ENCODE results near the gene EARS2. TPM values are rescaled to one million over a fixed set of nuclear protein-coding genes. Genes with fewer than 3 reads are reported as not detected.

The EARS2 gene
- polyA plus RNA-seq, 1 donor (not counting 4 experiments of a cell fraction or from before 2014, with no cell fraction given): 32.7 TPM

GRCh38 chr16:23505180-23505665 is 51.9 kb downstream of the EARS2 start:
- no peaks in the 10 kb centered on the region for H3K36me3 ChIP-seq (ENCODE audit: control insufficient read depth in 2 of 2, extremely low read depth in 1 of 2, insufficient read depth in 2 of 2, low read length in 2 of 2)
- no peak overlapping the region for H3K9ac ChIP-seq (ENCODE audit: control insufficient read depth, extremely low read depth, insufficient read depth, low read length)
- FAIRE-seq (no peak), DNase-seq (ENCODE audit: low read depth, low spot score) (no peak)
- H3K4me1 ChIP-seq (ENCODE audit: control insufficient read depth, extremely low read depth, insufficient read depth, low read length): peaks cover 42% of the 10 kb centered on the region
- peaks cover 19% of the 10 kb centered on the region for H4K20me1 ChIP-seq (ENCODE audit: control insufficient read depth, extremely low read depth, insufficient read depth, low read length)
- H3K4me3 ChIP-seq (ENCODE audit: control insufficient read depth in 2 of 3, extremely low read depth in 1 of 3, insufficient read depth in 2 of 3, low read depth in 1 of 3, low read length in 3 of 3): no peak overlapping the region
- dilution Hi-C loops (cut with MboI; ENCODE audit: extremely low pct_ligation_motif_present, low sequenced_read_pairs): no loop called here
- no peak for TF ChIP-seq EZH2 (IDR thresholded peaks at IDR 0.05; ENCODE audit: low read length)
- no peak overlapping the region for H2AFZ ChIP-seq (ENCODE audit: control insufficient read depth, low read length)
- H3K27me3 ChIP-seq (ENCODE audit: control insufficient read depth, extremely low read depth, insufficient read depth, low read length): no peaks in the 10 kb centered on the region
- H3K27ac ChIP-seq (ENCODE audit: control insufficient read depth, insufficient read depth, low read length): no peak overlapping the region
- H3K9me1 ChIP-seq (ENCODE audit: control insufficient read depth, extremely low read depth, insufficient read depth, low read length): no peaks in the 10 kb centered on the region
- peaks cover 56% of the 10 kb centered on the region for H3K79me2 ChIP-seq (ENCODE audit: control insufficient read depth, insufficient read depth, low read length)
- H3K9me3 ChIP-seq (ENCODE audit: control insufficient read depth, low read depth, low read length): no peaks in the 10 kb centered on the region
- H3K4me2 ChIP-seq (ENCODE audit: control insufficient read depth, extremely low read depth, insufficient read depth, low read depth, low read length): peak overlapping the region; percentile 82

DNA sequence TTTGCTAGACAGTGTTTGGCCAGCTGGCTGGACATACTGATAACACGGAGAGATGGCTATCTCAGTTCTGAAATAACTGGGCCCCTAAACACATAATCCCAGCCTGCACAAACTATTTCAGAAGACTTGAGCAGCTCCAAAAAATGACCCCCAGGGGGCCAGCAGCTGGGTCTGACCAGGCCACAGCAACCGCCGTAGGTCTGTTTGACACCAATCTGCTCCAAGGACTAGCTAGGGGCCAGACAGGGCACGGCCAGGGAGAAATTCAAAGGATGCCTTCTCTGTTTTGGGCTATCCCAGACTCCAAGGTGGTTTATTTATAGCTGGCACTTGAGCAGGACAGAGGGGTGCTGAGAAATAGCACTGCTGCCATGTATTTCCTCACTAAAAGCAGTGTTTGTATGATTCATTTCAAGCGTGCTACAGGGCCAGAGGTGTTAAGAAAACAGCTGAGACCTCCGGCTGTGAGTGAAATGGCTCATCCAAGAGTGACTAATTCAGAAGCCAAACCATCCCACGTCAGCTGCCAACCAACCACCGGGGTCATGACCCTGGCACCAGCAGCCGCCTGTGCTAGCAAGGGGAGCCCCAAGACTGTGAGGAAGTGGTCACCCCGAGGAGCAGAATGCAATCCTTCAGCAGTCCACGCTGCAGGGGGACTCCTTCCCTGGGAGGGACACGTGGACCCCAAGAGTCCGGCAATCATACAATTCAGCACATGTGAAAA is 52.5 kb downstream of the EARS2 start:
- H3K4me3 ChIP-seq (ENCODE audit: control insufficient read depth in 2 of 3, extremely low read depth in 1 of 3, insufficient read depth in 2 of 3, low read depth in 1 of 3, low read length in 3 of 3): peak overlapping the region in 2 of 3 experiments; percentile 6 to 12

More for the DNA sequence above, 52.5 kb downstream of the EARS2 start:
- peak overlapping the region; percentile 82 for H3K4me2 ChIP-seq (ENCODE audit: control insufficient read depth, extremely low read depth, insufficient read depth, low read depth, low read length)
- H3K27ac ChIP-seq (ENCODE audit: control insufficient read depth, insufficient read depth, low read length): peak overlapping the region; percentile 89
- peaks cover 49% of the 10 kb centered on the region for H3K4me1 ChIP-seq (ENCODE audit: control insufficient read depth, extremely low read depth, insufficient read depth, low read length)
- peak; percentile 81 for FAIRE-seq
- no peaks in the 10 kb centered on the region for H3K9me1 ChIP-seq (ENCODE audit: control insufficient read depth, extremely low read depth, insufficient read depth, low read length)
- H2AFZ ChIP-seq (ENCODE audit: control insufficient read depth, low read length): no peak overlapping the region
- dilution Hi-C loops (cut with MboI; ENCODE audit: extremely low pct_ligation_motif_present, low sequenced_read_pairs): no loop called here
- TF ChIP-seq CTCF (optimal IDR thresholded peaks at IDR 0.05 in 1 of 3, IDR thresholded peaks at IDR 0.05 in 1 of 3, conservative IDR thresholded peaks at IDR 0.05 in 1 of 3; ENCODE audit: extremely low read depth in 1 of 3, insufficient read depth in 2 of 3, low read length in 3 of 3) (no peak), EZH2 (IDR thresholded peaks at IDR 0.05; ENCODE audit: low read length) (no peak)
- peaks cover 58% of the 10 kb centered on the region for H3K79me2 ChIP-seq (ENCODE audit: control insufficient read depth, insufficient read depth, low read length)
- no peaks in the 10 kb centered on the region for H3K36me3 ChIP-seq (ENCODE audit: control insufficient read depth in 2 of 2, extremely low read depth in 1 of 2, insufficient read depth in 2 of 2, low read length in 2 of 2)
- no peaks in the 10 kb centered on the region for H3K27me3 ChIP-seq (ENCODE audit: control insufficient read depth, extremely low read depth, insufficient read depth, low read length)
- H3K9ac ChIP-seq (ENCODE audit: control insufficient read depth, extremely low read depth, insufficient read depth, low read length): peak overlapping the region; percentile 64
- peaks cover 19% of the 10 kb centered on the region for H4K20me1 ChIP-seq (ENCODE audit: control insufficient read depth, extremely low read depth, insufficient read depth, low read length)
- H3K9me3 ChIP-seq (ENCODE audit: control insufficient read depth, low read depth, low read length): no peaks in the 10 kb centered on the region
- DNase-seq (ENCODE audit: low read depth, low spot score): peak; percentile 73
